Activated CD4-positive, alpha-beta T cell treated with anti-CD3 and anti-CD28 coated beads, Interleukin-2, amount 50 U/mL, for 4 hours (primary cell): ENCODE measurements around the gene ZFPL1.
"Not testable (repeated sequence)": the region's sequence is repeated elsewhere in the genome, so short reads cannot be mapped to it uniquely, and the experiment has no call there.

Source experiments
- DNase-seq, 2 experiments: peaks; one replicate each; pipeline ENCODE4 v3.0.0-alpha.2; 2020

The ZFPL1 gene

GRCh38 chr11:65115361-65116082 lies 31.5 kb downstream of the ZFPL1 start:
- DNase-seq = no peak

GRCh38 chr11:65116370-65117205 lies 32.6 kb downstream of the ZFPL1 start:
- peak; percentile 54 to 63 for DNase-seq

- peak; percentile 100 for DNase-seq
Measured at GRCh38 chr11:65117206-65118096, 33.4 kb downstream of the ZFPL1 start, which contains the start of gene ZNHIT2. Gene ZNHIT2 (minus strand): TSS chr11:65117701. CDS start chr11:65117653, 48 bp downstream.

GRCh38 chr11:65118097-65118837 lies 34.2 kb downstream of the ZFPL1 start:
- no peak for DNase-seq

DNA sequence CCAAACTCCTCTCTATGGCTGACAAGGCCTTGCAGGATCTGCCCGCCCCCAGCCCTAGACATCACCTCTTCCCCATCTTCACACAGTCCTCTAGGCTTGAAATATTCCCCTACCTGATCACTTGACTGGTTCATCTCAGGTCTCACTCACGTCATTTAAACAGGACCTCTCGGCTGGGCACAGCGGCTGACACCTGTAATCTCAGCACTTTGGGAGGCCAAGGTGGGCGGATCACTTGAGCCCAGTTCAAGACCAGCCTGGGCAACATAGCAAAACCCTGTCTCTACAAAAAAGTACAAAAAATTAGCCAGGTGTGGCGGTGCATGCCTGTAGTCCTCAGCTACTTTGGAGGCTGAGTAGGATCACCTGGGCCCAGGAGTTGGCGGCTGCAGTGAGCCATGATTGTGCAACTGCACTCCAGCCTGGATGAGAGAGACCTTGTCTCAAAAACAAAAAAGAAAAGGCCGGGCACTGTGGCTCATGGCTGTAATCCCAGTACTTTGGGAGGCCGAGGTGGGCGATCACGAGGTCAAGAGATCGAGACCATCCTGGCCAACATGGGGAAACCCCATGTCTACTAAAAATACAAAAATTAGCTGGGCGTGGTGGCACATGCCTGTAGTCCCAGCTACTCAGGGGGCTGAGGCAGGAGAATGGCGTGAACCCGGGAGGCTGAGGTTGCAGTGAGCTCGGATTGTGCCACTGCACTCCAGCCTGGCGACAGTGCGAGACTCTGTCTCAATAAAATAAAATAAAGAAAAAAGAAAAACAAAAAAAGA lies 35.1 kb downstream of the ZFPL1 start:
- not testable (repeated sequence) for DNase-seq

DNA sequence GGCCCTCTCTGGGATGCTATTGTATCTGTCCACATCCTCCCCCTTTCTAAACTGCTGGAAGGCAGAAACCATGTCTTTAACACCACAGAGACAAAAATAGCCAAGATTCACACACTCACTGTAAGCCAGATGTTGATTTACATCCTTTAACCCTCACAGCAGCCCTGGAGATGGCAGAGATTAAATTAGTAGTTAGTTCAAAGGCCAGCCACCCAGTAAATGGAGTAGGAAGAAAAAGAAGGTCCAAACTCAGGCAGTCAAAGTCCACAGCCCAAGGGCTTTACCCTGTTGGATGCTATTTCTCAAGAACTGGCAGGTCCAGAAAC lies 35.6 kb downstream of the ZFPL1 start:
- no peak for DNase-seq

DNA sequence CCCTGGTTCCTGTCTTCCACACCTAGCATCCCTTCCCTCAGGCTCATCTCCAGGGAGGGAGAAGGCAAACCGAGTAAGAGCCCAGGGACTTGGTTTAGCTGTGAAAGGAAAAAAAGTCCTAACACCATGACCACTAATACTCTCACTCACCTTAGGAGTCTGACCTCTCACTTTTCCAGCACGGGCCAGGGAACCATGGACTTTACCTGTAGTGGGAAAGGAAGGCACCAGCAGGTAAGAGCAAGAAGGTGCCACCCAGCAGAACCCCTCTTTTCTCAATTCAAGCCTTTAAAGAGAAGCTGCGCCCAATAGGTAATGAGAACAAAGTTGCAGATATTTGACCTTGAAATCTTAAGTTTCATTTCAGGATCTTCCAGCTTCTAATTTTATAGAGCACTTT lies 36.8 kb downstream of the ZFPL1 start:
- DNase-seq = no peak

DNA sequence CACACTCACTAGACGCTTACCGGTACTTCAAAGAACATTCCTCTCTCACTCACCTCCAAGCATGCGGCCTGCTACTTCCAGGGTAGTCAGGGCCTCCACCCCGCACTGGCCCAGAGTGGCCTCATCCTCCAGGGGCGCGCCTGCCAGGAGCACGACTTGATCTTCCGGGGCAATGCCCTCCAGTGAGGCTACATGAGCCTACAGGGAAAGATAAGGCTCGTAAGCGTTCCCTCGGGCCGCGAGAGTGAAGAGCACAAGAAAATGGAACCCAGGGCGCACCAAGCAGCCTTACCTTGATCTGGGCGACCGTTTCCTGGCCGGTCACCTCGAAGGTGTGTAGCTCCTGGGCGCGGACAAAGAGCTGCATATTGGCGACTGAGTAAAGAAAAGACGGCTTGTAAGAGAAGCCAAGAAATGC lies 37.4 kb downstream of the ZFPL1 start:
- no peak for DNase-seq

GRCh38 chr11:65121865-65122696 lies 38.1 kb downstream of the ZFPL1 start, which contains the start of the genes FAU and MRPL49:
Gene FAU (minus strand): TSS chr11:65122134. CDS start chr11:65121813, 321 bp downstream.
Gene MRPL49 (plus strand): TSS chr11:65122321. CDS start chr11:65122347, 26 bp downstream.
- peak; percentile 98 to 99 for DNase-seq

DNA sequence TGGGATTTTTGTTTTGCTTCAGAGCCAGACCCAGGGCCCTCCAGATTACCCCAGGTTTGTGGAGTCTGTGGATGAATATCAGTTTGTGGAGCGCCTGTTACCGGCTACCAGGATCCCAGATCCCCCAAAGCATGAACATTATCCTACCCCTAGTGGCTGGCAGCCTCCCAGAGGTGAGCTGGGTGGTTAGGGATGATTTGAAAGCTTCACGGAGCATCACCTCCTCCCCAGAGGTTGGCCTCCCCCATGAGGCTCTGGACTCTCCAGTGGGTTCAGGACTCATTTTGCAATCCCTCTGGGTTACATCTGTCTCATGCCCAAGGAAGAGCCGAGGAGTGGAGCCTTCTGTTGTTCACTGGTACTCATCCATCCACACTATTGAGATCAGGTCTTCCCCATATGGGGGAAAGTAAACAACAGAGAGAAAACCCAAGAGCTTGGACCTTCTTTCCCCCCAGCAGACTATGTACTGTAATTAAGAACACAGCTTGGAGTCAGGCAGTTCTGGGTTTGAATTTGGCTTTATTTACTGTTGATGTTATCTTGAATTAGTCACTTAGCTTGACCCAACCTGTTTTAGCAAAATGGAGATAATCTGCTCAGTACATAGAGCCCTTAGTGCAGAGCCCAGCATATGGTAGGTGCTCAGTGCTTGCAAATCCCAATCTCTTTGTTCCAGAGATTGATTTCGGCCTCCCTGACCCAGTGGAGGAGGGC lies 40.6 kb downstream of the ZFPL1 start:
- DNase-seq = no peak

- DNase-seq = no peak
Measured at GRCh38 chr11:65125197-65126056, 41.4 kb downstream of the ZFPL1 start.

DNA sequence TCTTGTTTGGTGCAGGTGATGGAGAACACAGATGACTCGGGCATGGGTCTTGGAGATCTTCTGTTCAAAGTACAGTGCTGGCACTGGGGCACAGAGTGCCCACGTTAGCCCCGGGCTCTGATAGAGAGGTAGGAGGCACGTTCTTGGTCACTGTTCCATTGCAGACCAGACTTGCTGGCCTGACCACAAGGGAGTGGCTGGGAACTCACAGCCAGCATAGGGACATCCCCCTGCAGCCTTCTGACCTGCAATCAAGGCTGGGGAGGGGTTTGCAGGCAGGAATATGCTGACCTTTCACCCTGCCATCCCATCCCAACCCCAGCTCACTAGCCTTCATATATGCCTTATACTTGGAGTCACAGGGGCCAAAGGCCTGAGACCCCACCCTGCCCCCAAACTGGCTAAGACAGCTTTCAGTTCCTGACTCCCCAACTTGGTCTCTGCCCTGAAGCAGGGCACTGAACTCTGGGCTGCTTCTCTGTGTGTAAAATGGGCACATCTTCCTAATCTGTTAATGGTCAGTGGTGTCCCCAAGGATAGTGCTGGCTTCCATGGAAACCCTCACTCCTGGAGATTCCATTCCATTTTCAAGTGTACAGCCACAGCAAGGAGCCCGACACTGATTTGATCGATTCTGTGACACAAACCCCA lies 42.7 kb downstream of the ZFPL1 start:
- no peak for DNase-seq

DNA sequence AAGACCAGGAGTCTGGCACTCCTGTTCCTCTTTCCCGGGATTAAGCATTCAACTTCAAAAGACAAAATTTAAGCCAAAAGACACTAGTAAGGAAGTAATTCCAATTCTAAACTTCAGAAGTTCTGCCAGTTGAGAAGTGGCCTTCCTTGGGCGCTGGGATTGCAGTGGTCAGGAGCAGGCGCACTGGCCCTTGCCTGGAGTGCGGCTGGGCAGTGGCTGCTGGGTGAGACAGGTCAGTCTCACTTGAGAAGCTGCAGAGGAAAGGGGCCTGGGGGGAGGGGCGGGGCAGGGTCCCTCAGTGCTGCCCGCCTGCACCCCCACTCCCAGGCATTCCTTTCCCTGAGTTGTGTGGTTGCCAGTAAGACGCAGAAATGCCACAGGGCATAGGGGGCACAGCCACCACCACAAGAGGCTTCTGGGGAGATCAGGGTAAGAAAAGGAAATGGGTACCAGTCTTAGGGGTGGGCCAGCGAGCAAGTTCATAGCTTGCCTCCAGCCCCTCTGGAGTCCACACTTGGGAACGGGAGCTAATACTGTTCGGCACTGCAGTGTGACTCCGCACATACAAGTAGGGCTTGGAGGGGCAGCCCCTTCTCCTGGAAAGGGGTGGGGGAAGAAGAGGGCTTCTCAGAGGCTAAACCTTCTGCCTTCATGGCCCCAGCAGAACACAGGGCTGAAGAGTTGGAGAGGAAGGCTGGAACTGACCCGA lies 43.6 kb downstream of the ZFPL1 start:
- DNase-seq = no peak

DNA sequence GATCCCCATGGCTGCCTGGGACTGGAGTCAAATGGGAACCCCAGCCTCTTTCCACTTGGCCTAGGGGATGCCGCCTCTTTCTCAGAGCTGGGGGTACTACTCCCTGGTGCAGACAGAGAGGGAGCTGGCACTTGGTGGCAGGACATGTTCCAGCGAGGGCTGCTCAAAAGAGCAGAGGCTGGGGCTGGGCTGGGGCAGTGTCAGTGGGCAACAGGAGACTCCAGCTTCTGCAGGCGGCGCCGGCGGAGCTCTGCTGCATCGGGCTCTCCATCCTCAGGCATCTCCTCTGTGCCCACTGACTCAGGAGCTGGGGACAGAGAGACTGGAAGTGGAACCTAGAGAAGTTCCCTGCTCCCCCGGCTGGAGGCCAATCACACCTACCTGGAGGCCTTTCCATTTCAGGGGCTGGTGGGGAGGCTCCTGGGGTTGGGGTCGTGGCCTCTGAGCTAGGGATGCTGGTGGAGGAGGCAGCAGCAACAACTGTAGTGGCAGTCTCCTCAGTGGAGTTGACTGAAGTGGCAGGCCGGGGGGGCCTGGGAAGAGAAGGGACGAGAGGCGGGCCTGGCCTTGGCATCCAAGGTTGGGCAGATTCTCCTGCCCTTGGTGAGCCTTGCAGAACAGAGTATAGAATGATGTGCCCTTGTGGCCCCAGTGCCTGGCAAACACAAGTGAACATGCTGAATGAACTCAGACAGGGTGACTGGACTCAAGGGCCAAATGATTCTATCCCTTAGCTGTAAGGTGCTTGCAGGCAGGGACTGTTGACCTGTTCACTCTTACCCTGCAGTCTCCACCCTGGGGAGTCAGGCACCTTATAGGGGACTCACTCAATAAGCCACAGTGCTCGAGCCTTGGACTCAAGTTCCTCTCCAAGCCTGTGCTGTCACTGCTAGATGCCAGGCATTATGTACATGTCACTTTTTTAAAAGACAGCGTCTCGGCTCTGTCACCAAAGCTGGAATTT lies 44.4 kb downstream of the ZFPL1 start:
- DNase-seq = no peak

DNA sequence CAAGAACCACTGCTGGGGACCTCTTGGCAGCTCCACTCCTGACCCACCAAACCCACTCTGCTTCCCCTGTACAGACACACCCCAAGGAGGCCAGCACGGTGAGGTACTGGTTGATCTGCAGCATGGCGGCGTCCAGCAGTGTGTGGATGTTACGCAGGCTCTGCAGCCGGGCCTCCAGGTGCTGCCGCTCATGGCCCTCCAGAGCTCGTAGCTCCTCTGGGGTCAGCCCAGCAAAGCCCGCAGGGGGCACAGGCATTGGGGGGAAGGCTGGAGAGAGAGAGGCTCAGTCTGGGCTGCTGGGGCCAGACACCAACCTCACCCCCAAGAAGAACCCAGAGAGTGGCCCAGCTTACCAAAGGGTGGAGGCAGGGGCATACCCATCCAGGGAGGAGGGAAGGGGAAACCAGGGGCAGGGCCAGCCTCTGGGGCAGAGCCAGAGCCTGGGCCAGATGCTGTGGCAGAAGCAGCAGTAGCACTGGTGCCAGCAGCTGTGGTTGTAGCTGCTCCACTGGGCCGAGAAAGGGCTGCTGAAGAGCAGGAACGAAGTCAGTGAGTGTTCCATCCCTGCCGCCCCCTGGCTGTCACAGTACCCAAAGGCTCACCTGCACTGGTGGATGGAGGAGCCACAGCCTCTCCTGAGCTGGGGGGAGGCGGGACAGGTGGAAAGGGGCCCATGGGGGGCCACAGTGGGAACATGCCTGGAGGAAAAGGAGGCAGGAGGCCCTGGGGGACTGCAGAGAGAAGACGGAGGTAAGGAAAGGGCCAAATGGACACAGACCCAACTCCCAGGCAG lies 45.8 kb downstream of the ZFPL1 start:
- no peak for DNase-seq
